A673 (cell line): ENCODE measurements around the gene AXL. TPM values are rescaled to one million over a fixed set of nuclear protein-coding genes. Genes with fewer than 3 reads are reported as not detected.

ENCODE experiments used
- BruUV-seq: library from RNA; stranded (reverse); fragments of 400-500 nt; replicated peaks from 2 replicates; lab custom pipeline; 2021; lab: Mats Ljungman, UMichigan
- CTCF ChIA-PET: fragments of 300-600 bp; sonication (Branson Sonifier 250); formaldehyde crosslinking; loops from one replicate; lab custom pipeline; 2022; ENCODE audit warnings: antibody characterized with exemption; lab: Charles Lee
- POLR2A ChIA-PET: fragments of 300-600 bp; sonication (Branson Sonifier 250); formaldehyde crosslinking; loops from one replicate; lab custom pipeline; 2022; ENCODE audit warnings: antibody characterized with exemption; ENCODE audit not compliant: low non-redundant PET; lab: Charles Lee
- DNase-seq: peaks from one replicate; pipeline ENCODE4 v3.0.0-alpha.2; 2015; ENCODE audit warnings: low spot score
- H3K27ac ChIP-seq: fragments of 200-600 bp; sonication (generic); 2 replicates; pipeline ENCODE4 v1.5.1; 2016; ENCODE audit warnings: mixed run types, low read depth, mild to moderate bottlenecking, mixed read lengths, antibody characterized with exemption, low read length; ENCODE audit not compliant: poor library complexity, severe bottlenecking
- H3K27me3 ChIP-seq: fragments of 200-600 bp; sonication (generic); replicated peaks from 2 replicates; pipeline ENCODE4 v1.6.1; 2017; ENCODE audit warnings: mixed run types, low read depth, mild to moderate bottlenecking, mixed read lengths, antibody characterized with exemption, low read length; ENCODE audit not compliant: insufficient read depth, poor library complexity
- H3K36me3 ChIP-seq: fragments of 200-600 bp; sonication (generic); 2 replicates; pipeline ENCODE4 v1.6.1; 2016; ENCODE audit warnings: mixed run types, mild to moderate bottlenecking, mixed read lengths, antibody characterized with exemption, low read length; ENCODE audit not compliant: insufficient read depth, poor library complexity, severe bottlenecking
- H3K4me1 ChIP-seq: fragments of 200-600 bp; sonication (generic); 2 replicates; pipeline ENCODE4 v1.6.1; 2017; ENCODE audit warnings: mixed run types, mild to moderate bottlenecking, mixed read lengths, antibody characterized with exemption, low read length; ENCODE audit not compliant: insufficient read depth, poor library complexity, severe bottlenecking
- H3K4me3 ChIP-seq: fragments of 200-600 bp; sonication (generic); 2 replicates; pipeline ENCODE4 v1.5.1; 2016; ENCODE audit warnings: low read depth, mixed run types, mild to moderate bottlenecking, mixed read lengths, low read length; ENCODE audit not compliant: poor library complexity, severe bottlenecking
- H3K9me3 ChIP-seq: fragments of 200-600 bp; sonication (generic); 2 replicates; pipeline ENCODE4 v1.6.1; 2016; ENCODE audit warnings: mixed run types, low read depth, mild to moderate bottlenecking, mixed read lengths, antibody characterized with exemption, low read length; ENCODE audit not compliant: poor library complexity, severe bottlenecking
- EZH2 ChIP-seq: fragments of 200-600 bp; sonication (generic); IDR thresholded peaks from 2 replicates; pipeline ENCODE4 v1.6.1; 2017; ENCODE audit warnings: borderline replicate concordance, low read depth, mild to moderate bottlenecking, mixed read lengths, antibody characterized with exemption, low read length; ENCODE audit not compliant: poor library complexity, severe bottlenecking
- intact Hi-C: fragments of 100-400 bp; cut with micrococcal nuclease; formaldehyde crosslinking; loops from one replicate; pipeline ENCODE4 v1.10.0; 2022; ENCODE audit not compliant: unreplicated experiment
- total RNA-seq: library from RNA; stranded (reverse); gene quantifications from 2 replicates; pipeline ENCODE4 v1.2.3, GENCODE V29; 2021
- TF ChIP-seq, protein P1 (sequence below): fragments of 300-800, 200-600 bp; sonication (generic); conservative IDR thresholded peaks from 2 replicates; pipeline ENCODE4 v1.5.1; 2017; ENCODE audit warnings: low read depth, mild to moderate bottlenecking, antibody characterized with exemption, low read length, moderate library complexity, mixed read lengths

The AXL gene
- total RNA-seq, 1 experiment from 2014 or later: 1.0 TPM

- BruUV-seq: no TSS peak
- no peak overlapping the region for H3K4me3 ChIP-seq
- H3K9me3 ChIP-seq: no peaks in the 10 kb centered on the region
- H3K27me3 ChIP-seq: no peaks in the 10 kb centered on the region
- POLR2A ChIA-PET: interaction anchor here (0.6 kb wide), 1 partner anchor 645 kb away, joined by 3 read pairs; no protein-coding TSS in a partner anchor
- CTCF ChIA-PET: interaction anchor here (0.6 to 1.7 kb wide), 2 partner anchors 101 to 104 kb away, joined by 3 to 10 read pairs; no protein-coding TSS in a partner anchor
- intact Hi-C loops: loop anchor here (2.0 kb wide), 1 partner anchor 103 kb away; no protein-coding TSS in a partner anchor
- no peak for DNase-seq
- H3K36me3 ChIP-seq: peaks cover 59% of the 10 kb centered on the region
- H3K27ac ChIP-seq: peak overlapping the region; percentile 96
- TF ChIP-seq EZH2: no peak
- TF ChIP-seq, protein P1, sequence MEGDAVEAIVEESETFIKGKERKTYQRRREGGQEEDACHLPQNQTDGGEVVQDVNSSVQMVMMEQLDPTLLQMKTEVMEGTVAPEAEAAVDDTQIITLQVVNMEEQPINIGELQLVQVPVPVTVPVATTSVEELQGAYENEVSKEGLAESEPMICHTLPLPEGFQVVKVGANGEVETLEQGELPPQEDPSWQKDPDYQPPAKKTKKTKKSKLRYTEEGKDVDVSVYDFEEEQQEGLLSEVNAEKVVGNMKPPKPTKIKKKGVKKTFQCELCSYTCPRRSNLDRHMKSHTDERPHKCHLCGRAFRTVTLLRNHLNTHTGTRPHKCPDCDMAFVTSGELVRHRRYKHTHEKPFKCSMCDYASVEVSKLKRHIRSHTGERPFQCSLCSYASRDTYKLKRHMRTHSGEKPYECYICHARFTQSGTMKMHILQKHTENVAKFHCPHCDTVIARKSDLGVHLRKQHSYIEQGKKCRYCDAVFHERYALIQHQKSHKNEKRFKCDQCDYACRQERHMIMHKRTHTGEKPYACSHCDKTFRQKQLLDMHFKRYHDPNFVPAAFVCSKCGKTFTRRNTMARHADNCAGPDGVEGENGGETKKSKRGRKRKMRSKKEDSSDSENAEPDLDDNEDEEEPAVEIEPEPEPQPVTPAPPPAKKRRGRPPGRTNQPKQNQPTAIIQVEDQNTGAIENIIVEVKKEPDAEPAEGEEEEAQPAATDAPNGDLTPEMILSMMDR: no peak
- H3K4me1 ChIP-seq: peaks cover 12% of the 10 kb centered on the region
Measured at GRCh38 chr19:41307954-41308449, 89.0 kb downstream of the AXL start.

GRCh38 chr19:41308450-41309179 lies 89.6 kb downstream of the AXL start:
- POLR2A ChIA-PET: interaction anchor here (0.6 kb wide), 1 partner anchor 646 kb away, joined by 3 read pairs; no protein-coding TSS in a partner anchor
- DNase-seq: peak; percentile 93
- intact Hi-C loops: loop anchor here (2.0 kb wide), 1 partner anchor 104 kb away; no protein-coding TSS in a partner anchor
- H3K27me3 ChIP-seq: no peaks in the 10 kb centered on the region
- H3K36me3 ChIP-seq: peaks cover 55% of the 10 kb centered on the region
- no TSS peak for BruUV-seq
- no peaks in the 10 kb centered on the region for H3K9me3 ChIP-seq
- H3K4me1 ChIP-seq: peaks cover 12% of the 10 kb centered on the region
- no peak overlapping the region for H3K4me3 ChIP-seq
- no peak for TF ChIP-seq EZH2
- TF ChIP-seq, protein P1: peak; percentile 98
- H3K27ac ChIP-seq: peak overlapping the region; percentile 96
- CTCF ChIA-PET: interaction anchor here (0.9 to 1.7 kb wide), 2 partner anchors 102 to 645 kb away, joined by 3 read pairs; no protein-coding TSS in a partner anchor

DNA sequence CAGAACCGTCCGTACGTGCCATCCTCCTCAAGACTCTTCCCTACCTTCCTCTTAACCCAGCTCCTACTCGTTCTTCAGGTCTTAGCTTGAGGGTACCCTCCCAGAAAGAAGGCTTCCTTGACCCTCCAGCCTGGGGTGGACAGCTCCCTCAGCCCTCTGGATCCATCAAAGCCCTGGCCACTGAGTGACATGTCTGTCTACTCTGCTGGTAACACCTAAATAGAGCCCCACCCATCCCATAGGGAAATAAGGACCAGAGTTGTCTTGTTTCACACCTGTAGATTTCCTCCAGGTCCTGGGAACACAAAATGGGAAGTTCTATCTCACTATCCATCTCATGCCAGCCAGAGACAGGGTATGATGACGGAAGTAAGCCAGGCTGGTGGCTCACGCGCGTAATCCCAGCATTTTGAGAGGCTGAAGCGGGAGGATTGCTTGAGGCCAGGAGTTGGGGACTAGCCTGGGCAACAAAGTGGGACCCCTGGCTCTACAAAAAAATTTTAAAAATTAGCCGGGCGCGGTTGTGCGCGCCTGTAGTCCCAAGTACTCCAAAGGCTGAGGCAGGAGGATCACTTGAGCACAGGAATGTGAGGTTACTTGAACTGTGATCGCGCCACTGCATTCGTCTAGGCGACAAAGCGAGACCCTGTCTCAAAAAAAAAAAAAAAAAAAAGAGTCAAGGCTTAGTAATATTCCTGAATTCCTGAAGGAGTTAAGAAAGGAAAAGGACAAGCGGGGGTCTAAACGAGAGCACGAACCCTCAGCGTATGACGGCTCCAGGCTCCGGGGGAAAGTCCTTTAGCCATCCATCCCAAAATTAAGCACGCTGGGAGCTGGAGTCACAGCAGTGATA lies 90.4 kb downstream of the AXL start:
- H3K27ac ChIP-seq: peak overlapping the region; percentile 96
- intact Hi-C loops: loop anchor here (1.0 to 2.0 kb wide), 2 partner anchors 105 to 254 kb away; no protein-coding TSS in a partner anchor
- H3K4me3 ChIP-seq: peak overlapping the region; percentile 78
- ChIA-PET CTCF (interaction anchor here (0.7 to 1.7 kb wide), 4 partner anchors 46 to 1166 kb away, joined by 3 to 10 read pairs (median 4); no protein-coding TSS in a partner anchor), POLR2A (no interaction called here)
- no peaks in the 10 kb centered on the region for H3K9me3 ChIP-seq
- peaks cover 12% of the 10 kb centered on the region for H3K4me1 ChIP-seq
- no peaks in the 10 kb centered on the region for H3K27me3 ChIP-seq
- BruUV-seq: TSS peak; percentile 77
- no peak for DNase-seq
- no peak for TF ChIP-seq EZH2
- TF ChIP-seq, protein P1: no peak
- peaks cover 50% of the 10 kb centered on the region for H3K36me3 ChIP-seq
